Peyer's patch (tissue), 4 donors: ENCODE data around the gene ATRIP.

Experiments used
- CTCF ChIP-seq, 6 experiments: fragments of 450-650 bp in 4 of 6; fragments of 200-600 bp in 2 of 6; sonication (generic) in 1 of 6; IDR thresholded peaks; one replicate each; pipeline ENCODE4 v1.5.1; 2017 to 2019; ENCODE audit warnings: antibody characterized with exemption in 6 of 6, mild to moderate bottlenecking in 3 of 6, moderate library complexity in 1 of 6
- POLR2A ChIP-seq, 2 donors: fragments of 450-650 bp; IDR thresholded peaks; one replicate each; pipeline ENCODE4 v1.5.1; 2017; ENCODE audit warnings: antibody characterized with exemption in 2 of 2, mild to moderate bottlenecking in 2 of 2, moderate library complexity in 2 of 2

- TF ChIP-seq CTCF (IDR thresholded peaks at IDR 0.05) (no peak), POLR2A (IDR thresholded peaks at IDR 0.05) (no peak)
Observed at GRCh38 chr3:48427630-48427962, 18.9 kb upstream of the ATRIP start.
